A549 (cell line): ENCODE data around the gene VRK2. TPM values are rescaled to one million over a fixed set of nuclear protein-coding genes. Genes with fewer than 3 reads are reported as not detected.

Experiments used
- ATAC-seq, 2 experiments: fragments of 200-7000 bp in 1 of 2; fragments of >200 bp in 1 of 2; cut with Nextera tagmentation in 1 of 2; cut with Tn5 transposase in 1 of 2; 3 replicates each; pipeline versions ENCODE4 v1.8.0 to v1.9.1; 2018 to 2020; ENCODE audit warnings: mild to moderate bottlenecking in 1 of 2, moderate library complexity in 1 of 2
- CTCF ChIA-PET: fragments of 300-600 bp; sonication (Branson Sonifier 250); formaldehyde crosslinking; extraction: SDS; loops from one replicate; lab custom pipeline; 2021; ENCODE audit warnings: antibody characterized with exemption, inconsistent platforms; lab: Yijun Ruan, JAX
- POLR2A ChIA-PET: fragments of 350-600 bp; formaldehyde crosslinking; extraction: SDS; loops from one replicate; lab custom pipeline; 2021; ENCODE audit warnings: antibody characterized with exemption, inconsistent platforms; lab: Yijun Ruan, JAX
- DNase-seq, 2 experiments: peaks; one replicate each; pipeline versions ENCODE4 v3.0.0 to v3.0.0-alpha.2; 2011 to 2016; ENCODE audit warnings: low read depth in 1 of 2, low spot score in 1 of 2
- FAIRE-seq: peaks from 2 replicates; lab custom pipeline; 2011; peaks lifted over from hg19 to GRCh38; lab: Jason Lieb, UNC
- H3K27ac ChIP-seq, 2 experiments: fragments of >200 bp; sonication (Bioruptor Twin); formaldehyde crosslinking; 3 replicates each; pipeline ENCODE4 v1.5.1; 2016 to 2017
- H3K4me1 ChIP-seq: fragments of >200 bp; sonication (Bioruptor Twin); formaldehyde crosslinking; 3 replicates; pipeline ENCODE4 v1.6.1; 2016
- H3K4me2 ChIP-seq: fragments of >200 bp; sonication (Bioruptor Twin); formaldehyde crosslinking; 3 replicates; pipeline ENCODE4 v1.6.1; 2016
- H3K4me3 ChIP-seq: fragments of >200 bp; sonication (Bioruptor Twin); formaldehyde crosslinking; 3 replicates; pipeline ENCODE4 v1.5.1; 2016
- H3K9me3 ChIP-seq: fragments of >200 bp; sonication (Bioruptor Twin); formaldehyde crosslinking; 3 replicates; pipeline ENCODE4 v1.6.1; 2016
- ATOH8 ChIP-seq: fragments of 250-450 bp; sonication (Bioruptor Pico); IDR thresholded peaks from 2 replicates; pipeline ENCODE4 v1.5.0; 2020; ENCODE audit warnings: low read depth, mild to moderate bottlenecking, moderate library complexity
- BHLHE40 ChIP-seq: IDR thresholded peaks from 2 replicates; pipeline ENCODE4 v1.6.1; 2012; ENCODE audit warnings: low read depth, low read length, inconsistent platforms
- CBX2 ChIP-seq: fragments of 200-600 bp; sonication (generic); IDR thresholded peaks from 2 replicates; pipeline ENCODE4 v1.6.1; 2016; ENCODE audit warnings: low read depth, mild to moderate bottlenecking, borderline replicate concordance
- CBX8 ChIP-seq: fragments of 200-600 bp; sonication (generic); IDR thresholded peaks from 2 replicates; pipeline ENCODE4 v1.6.1; 2016
- CEBPB ChIP-seq, 2 experiments: fragments of >200 bp in 1 of 2; sonication (Bioruptor Twin) in 1 of 2; formaldehyde crosslinking in 1 of 2; IDR thresholded peaks; 2 replicates each; pipeline ENCODE4 v1.6.1; 2012 to 2016
- CHD2 ChIP-seq: fragments of 150-350 bp; IDR thresholded peaks from 2 replicates; pipeline ENCODE4 v1.6.1; 2014; ENCODE audit warnings: low read length; ENCODE audit not compliant: partially characterized antibody
- CHD4 ChIP-seq: fragments of 200-600 bp; sonication (generic); IDR thresholded peaks from 2 replicates; pipeline ENCODE4 v1.6.1; 2016; ENCODE audit warnings: antibody characterized with exemption, mild to moderate bottlenecking, borderline replicate concordance
- EHF ChIP-seq: fragments of 250-450 bp; sonication (Bioruptor Pico); IDR thresholded peaks from 2 replicates; pipeline ENCODE4 v1.5.0; 2020; ENCODE audit warnings: mild to moderate bottlenecking
- EHMT2 ChIP-seq: fragments of 200-600 bp; sonication (generic); IDR thresholded peaks from 2 replicates; pipeline ENCODE4 v1.6.1; 2016; ENCODE audit warnings: antibody characterized with exemption, low read depth, mild to moderate bottlenecking, moderate library complexity
- FOSL2 ChIP-seq, 2 experiments: fragments of 450-650 bp in 1 of 2; fragments of >200 bp in 1 of 2; sonication (Bioruptor Twin) in 1 of 2; formaldehyde crosslinking; IDR thresholded peaks; 2 replicates each; pipeline versions ENCODE4 v1.5.0 to v1.6.1; 2016 to 2020; ENCODE audit warnings: mild to moderate bottlenecking in 1 of 2, moderate library complexity in 1 of 2
- HDAC2 ChIP-seq: fragments of 200-600 bp; sonication (generic); IDR thresholded peaks from 2 replicates; pipeline ENCODE4 v1.6.1; 2016
- HOXB13 ChIP-seq: fragments of 250-450 bp; sonication (Bioruptor Pico); IDR thresholded peaks from 2 replicates; pipeline ENCODE4 v1.5.0; 2020; ENCODE audit warnings: low read depth, mild to moderate bottlenecking, moderate library complexity
- JUN ChIP-seq, 2 experiments: fragments of >200 bp; sonication (Bioruptor Twin); formaldehyde crosslinking; IDR thresholded peaks; 2 replicates in 1 of 2; 3 replicates in 1 of 2; pipeline ENCODE4 v1.6.1; 2016 to 2017
- JUNB ChIP-seq: fragments of >200 bp; sonication (Bioruptor Twin); formaldehyde crosslinking; IDR thresholded peaks from 2 replicates; pipeline ENCODE4 v1.6.1; 2016
- KDM5A ChIP-seq: fragments of 200-600 bp; sonication (generic); IDR thresholded peaks from 2 replicates; pipeline ENCODE4 v1.6.1; 2016; ENCODE audit warnings: antibody characterized with exemption, mild to moderate bottlenecking
- NFE2L2 ChIP-seq: fragments of 150-350 bp; conservative IDR thresholded peaks from 2 replicates; pipeline ENCODE4 v1.6.1; 2014; ENCODE audit warnings: low read length
- NR3C1 ChIP-seq: fragments of >200 bp; sonication (Bioruptor Twin); formaldehyde crosslinking; IDR thresholded peaks from 3 replicates; pipeline ENCODE4 v1.6.1; 2017
- PHF8 ChIP-seq: fragments of 200-600 bp; sonication (generic); IDR thresholded peaks from 2 replicates; pipeline ENCODE4 v1.6.1; 2016; ENCODE audit warnings: low read depth, mild to moderate bottlenecking, antibody characterized with exemption, moderate library complexity, borderline replicate concordance
- POLR2AphosphoS2 ChIP-seq: conservative IDR thresholded peaks from 2 replicates; pipeline ENCODE4 v1.6.1; 2012; ENCODE audit warnings: low read length, improper control_type of control experiment, inconsistent platforms
- RAD21 ChIP-seq, 2 experiments: fragments of >200 bp in 1 of 2; sonication (Bioruptor Twin) in 1 of 2; formaldehyde crosslinking in 1 of 2; IDR thresholded peaks in 1 of 2; conservative IDR thresholded peaks in 1 of 2; 2 replicates in 1 of 2; 3 replicates in 1 of 2; pipeline ENCODE4 v1.6.1; 2012 to 2018; ENCODE audit warnings: inconsistent platforms in 1 of 2
- RARB ChIP-seq: fragments of 250-450 bp; sonication (Bioruptor Pico); IDR thresholded peaks from 2 replicates; pipeline ENCODE4 v1.8.0; 2021; ENCODE audit warnings: mild to moderate bottlenecking, moderate library complexity
- RCOR1 ChIP-seq: fragments of 150-350 bp; IDR thresholded peaks from 2 replicates; pipeline ENCODE4 v1.6.1; 2014; ENCODE audit warnings: antibody characterized with exemption, low read length, low read depth
- RFX5 ChIP-seq: fragments of 450-650 bp; IDR thresholded peaks from 2 replicates; pipeline ENCODE4 v1.7.1; 2014; ENCODE audit warnings: antibody characterized with exemption, mild to moderate bottlenecking, moderate library complexity
- SMC3 ChIP-seq: fragments of >200 bp; sonication (Bioruptor Twin); formaldehyde crosslinking; IDR thresholded peaks from 3 replicates; pipeline ENCODE4 v1.6.1; 2018; ENCODE audit warnings: inconsistent platforms
- TFCP2L1 ChIP-seq: fragments of 250-450 bp; sonication (Bioruptor Pico); IDR thresholded peaks from 2 replicates; pipeline ENCODE4 v1.5.0; 2021; ENCODE audit warnings: mild to moderate bottlenecking
- TP53 ChIP-seq: fragments of 250-450 bp; sonication (Bioruptor Pico); IDR thresholded peaks from 2 replicates; pipeline ENCODE4 v1.5.0; 2021; ENCODE audit warnings: mild to moderate bottlenecking, moderate library complexity
- ZSCAN20 ChIP-seq: fragments of 250-450 bp; sonication (Bioruptor Pico); IDR thresholded peaks from 2 replicates; pipeline ENCODE4 v1.8.0; 2022; ENCODE audit warnings: mild to moderate bottlenecking, moderate library complexity
- WGBS: methylation state at CpG from one replicate; pipeline ENCODE4 v1.1.6; 2017; ENCODE audit errors: missing lambda C conversion rate; 5-methylcytosine and 5-hydroxymethylcytosine counted together
- polyA plus RNA-seq, 4 experiments: library from polyadenylated mRNA; depleted of rRNA in 3 of 4; stranded (reverse); fragments of >200 nt; fragmentation: RNase III in 1 of 4; extraction: RNeasy Plus Mini Kit Qiagen cat#74134 plus additional on column Dnase treatment in 1 of 4; gene quantifications; 2 replicates in 3 of 4; 3 replicates in 1 of 4; pipeline ENCODE4 v1.2.3, GENCODE V29; 2011 to 2017
- TF ChIP-seq, protein P1 (sequence below): fragments of 450-650 bp; IDR thresholded peaks from 2 replicates; pipeline ENCODE4 v1.6.1; 2014; ENCODE audit warnings: antibody characterized with exemption
- TF ChIP-seq, protein P2 (sequence below): fragments of 150-350 bp; IDR thresholded peaks from 2 replicates; pipeline ENCODE4 v1.6.1; 2014; ENCODE audit warnings: low read depth, mild to moderate bottlenecking, low read length
- TF ChIP-seq, protein P3 (sequence below): fragments of 250-450 bp; sonication (Bioruptor Pico); IDR thresholded peaks from 2 replicates; pipeline ENCODE4 v1.5.0; 2021; ENCODE audit warnings: mild to moderate bottlenecking, moderate library complexity, borderline replicate concordance
- TF ChIP-seq, protein P4 (sequence below): IDR thresholded peaks from 2 replicates; pipeline ENCODE4 v1.6.1; 2012; ENCODE audit warnings: low read depth, borderline replicate concordance

The VRK2 gene
- polyA plus RNA-seq, 2 of the 4 experiments (the other 2 are of a cell fraction), result 19.4 to 80.9 TPM

GRCh38 chr2:58006256-58006951, 40.2 kb upstream of the VRK2 start:
- Histone ChIP-seq H3K4me1 (peaks cover 11% of the 10 kb centered on the region), H3K9me3 (no peaks in the 10 kb centered on the region), H3K27ac (no peak overlapping the region), H3K4me2 (no peak overlapping the region), H3K4me3 (no peak overlapping the region)
- no peak for FAIRE-seq
- TF ChIP-seq CHD4, result no peak
- TF ChIP-seq CHD2, result no peak
- TF ChIP-seq, protein P1, sequence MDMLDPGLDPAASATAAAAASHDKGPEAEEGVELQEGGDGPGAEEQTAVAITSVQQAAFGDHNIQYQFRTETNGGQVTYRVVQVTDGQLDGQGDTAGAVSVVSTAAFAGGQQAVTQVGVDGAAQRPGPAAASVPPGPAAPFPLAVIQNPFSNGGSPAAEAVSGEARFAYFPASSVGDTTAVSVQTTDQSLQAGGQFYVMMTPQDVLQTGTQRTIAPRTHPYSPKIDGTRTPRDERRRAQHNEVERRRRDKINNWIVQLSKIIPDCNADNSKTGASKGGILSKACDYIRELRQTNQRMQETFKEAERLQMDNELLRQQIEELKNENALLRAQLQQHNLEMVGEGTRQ, result no peak
- no peak for TF ChIP-seq CBX8
- TF ChIP-seq, protein P2, sequence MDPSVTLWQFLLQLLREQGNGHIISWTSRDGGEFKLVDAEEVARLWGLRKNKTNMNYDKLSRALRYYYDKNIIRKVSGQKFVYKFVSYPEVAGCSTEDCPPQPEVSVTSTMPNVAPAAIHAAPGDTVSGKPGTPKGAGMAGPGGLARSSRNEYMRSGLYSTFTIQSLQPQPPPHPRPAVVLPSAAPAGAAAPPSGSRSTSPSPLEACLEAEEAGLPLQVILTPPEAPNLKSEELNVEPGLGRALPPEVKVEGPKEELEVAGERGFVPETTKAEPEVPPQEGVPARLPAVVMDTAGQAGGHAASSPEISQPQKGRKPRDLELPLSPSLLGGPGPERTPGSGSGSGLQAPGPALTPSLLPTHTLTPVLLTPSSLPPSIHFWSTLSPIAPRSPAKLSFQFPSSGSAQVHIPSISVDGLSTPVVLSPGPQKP, result no peak
- TF ChIP-seq PHF8, result no peak
- no peak for TF ChIP-seq EHF (CRISPR knock-in tag)
- no peak for TF ChIP-seq SMC3
- no peak for TF ChIP-seq NR3C1
- no peak for TF ChIP-seq TFCP2L1
- no peak for TF ChIP-seq HOXB13 (CRISPR knock-in tag)
- TF ChIP-seq EHMT2, result no peak
- TF ChIP-seq JUN (IDR thresholded peaks at IDR 0.05), result no peak
- TF ChIP-seq RAD21 (conservative IDR thresholded peaks at IDR 0.05 in 1 of 2, IDR thresholded peaks at IDR 0.05 in 1 of 2), result no peak
- TF ChIP-seq, protein P3, sequence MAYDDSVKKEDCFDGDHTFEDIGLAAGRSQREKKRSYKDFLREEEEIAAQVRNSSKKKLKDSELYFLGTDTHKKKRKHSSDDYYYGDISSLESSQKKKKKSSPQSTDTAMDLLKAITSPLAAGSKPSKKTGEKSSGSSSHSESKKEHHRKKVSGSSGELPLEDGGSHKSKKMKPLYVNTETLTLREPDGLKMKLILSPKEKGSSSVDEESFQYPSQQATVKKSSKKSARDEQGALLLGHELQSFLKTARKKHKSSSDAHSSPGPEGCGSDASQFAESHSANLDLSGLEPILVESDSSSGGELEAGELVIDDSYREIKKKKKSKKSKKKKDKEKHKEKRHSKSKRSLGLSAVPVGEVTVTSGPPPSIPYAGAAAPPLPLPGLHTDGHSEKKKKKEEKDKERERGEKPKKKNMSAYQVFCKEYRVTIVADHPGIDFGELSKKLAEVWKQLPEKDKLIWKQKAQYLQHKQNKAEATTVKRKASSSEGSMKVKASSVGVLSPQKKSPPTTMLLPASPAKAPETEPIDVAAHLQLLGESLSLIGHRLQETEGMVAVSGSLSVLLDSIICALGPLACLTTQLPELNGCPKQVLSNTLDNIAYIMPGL, result no peak
- TF ChIP-seq CBX2, result no peak
- no peak for TF ChIP-seq ZSCAN20 (CRISPR knock-in tag)
- TF ChIP-seq JUNB, result no peak
- TF ChIP-seq ATOH8, result no peak
- no peak for ATAC-seq
- no peak for DNase-seq
- CTCF ChIA-PET, result interaction anchor here (0.5 to 0.7 kb wide), 2 partner anchors 42 to 94 kb away, joined by 3 to 4 read pairs; no protein-coding TSS in a partner anchor
- POLR2A ChIA-PET, result no interaction called here
- WGBS, result 90% methylated on average over 2 of the region's 2 CpGs

GRCh38 chr2:58006952-58007284, 39.7 kb upstream of the VRK2 start:
- 92% methylated on average over 1 of the region's 1 CpG for WGBS
- no peak for ATAC-seq
- DNase-seq, result no peak
- no peak overlapping the region for H3K4me3 ChIP-seq
- no peak for FAIRE-seq
- H3K4me1 ChIP-seq, result peaks cover 11% of the 10 kb centered on the region
- no peak overlapping the region for H3K27ac ChIP-seq
- no peak overlapping the region for H3K4me2 ChIP-seq
- POLR2A ChIA-PET, result no interaction called here
- CTCF ChIA-PET, result no interaction called here
- no peaks in the 10 kb centered on the region for H3K9me3 ChIP-seq
- no peak for TF ChIP-seq HDAC2
- no peak for TF ChIP-seq POLR2AphosphoS2
- TF ChIP-seq, protein P2, result no peak
- no peak for TF ChIP-seq CEBPB (IDR thresholded peaks at IDR 0.05)
- TF ChIP-seq, protein P4, sequence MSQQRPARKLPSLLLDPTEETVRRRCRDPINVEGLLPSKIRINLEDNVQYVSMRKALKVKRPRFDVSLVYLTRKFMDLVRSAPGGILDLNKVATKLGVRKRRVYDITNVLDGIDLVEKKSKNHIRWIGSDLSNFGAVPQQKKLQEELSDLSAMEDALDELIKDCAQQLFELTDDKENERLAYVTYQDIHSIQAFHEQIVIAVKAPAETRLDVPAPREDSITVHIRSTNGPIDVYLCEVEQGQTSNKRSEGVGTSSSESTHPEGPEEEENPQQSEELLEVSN, result no peak
- TF ChIP-seq RCOR1, result no peak
- TF ChIP-seq EHMT2, result no peak
- no peak for TF ChIP-seq RARB (CRISPR knock-in tag)
- TF ChIP-seq RFX5, result no peak
- no peak for TF ChIP-seq FOSL2 (IDR thresholded peaks at IDR 0.05)
- no peak for TF ChIP-seq FOSL2 (CRISPR knock-in tag; IDR thresholded peaks at IDR 0.05)
- no peak for TF ChIP-seq BHLHE40
- TF ChIP-seq KDM5A, result no peak
- no peak for TF ChIP-seq NFE2L2
- TF ChIP-seq JUN (IDR thresholded peaks at IDR 0.05), result no peak
- TF ChIP-seq ATOH8, result no peak
- TF ChIP-seq TP53 (CRISPR knock-in tag), result no peak
- TF ChIP-seq JUNB, result no peak
- no peak for TF ChIP-seq SMC3
